OCI-LY7 (cell line): ENCODE measurements around the gene TRMT11. TPM values are rescaled to one million over a fixed set of nuclear protein-coding genes. Genes with fewer than 3 reads are reported as not detected.

Experiments
- BruUV-seq: library from RNA; stranded (reverse); fragments of 400-500 nt; replicated peaks from 2 replicates; lab custom pipeline; 2021; lab: Mats Ljungman, UMichigan
- CTCF ChIA-PET: fragments of 300-600 bp; sonication (Branson Sonifier 250); formaldehyde crosslinking; loops from one replicate; lab custom pipeline; 2022; ENCODE audit warnings: antibody characterized with exemption; ENCODE audit not compliant: unreplicated experiment; lab: Charles Lee
- POLR2A ChIA-PET: fragments of 300-600 bp; sonication (Branson Sonifier 250); formaldehyde crosslinking; loops from one replicate; lab custom pipeline; 2022; ENCODE audit warnings: antibody characterized with exemption; lab: Charles Lee
- DNase-seq: peaks from one replicate; pipeline ENCODE4 v3.0.0-alpha.2; 2015; ENCODE audit warnings: low spot score
- H2AFZ ChIP-seq: fragments of 200-600 bp; sonication (generic), shearing (Covaris generic); 2 replicates; pipeline ENCODE4 v1.6.1; 2014; ENCODE audit warnings: mild to moderate bottlenecking, antibody characterized with exemption, low read length, moderate library complexity
- H3K27ac ChIP-seq: fragments of 200-600 bp; sonication (generic); 2 replicates; pipeline ENCODE4 v1.5.1; 2014; ENCODE audit warnings: mixed run types, low read depth, mild to moderate bottlenecking, moderate library complexity, low read length, inconsistent platforms; ENCODE audit not compliant: poor library complexity, severe bottlenecking
- H3K36me3 ChIP-seq: fragments of 200-600 bp; sonication (generic); 2 replicates; pipeline ENCODE4 v1.6.1; 2014; ENCODE audit warnings: mild to moderate bottlenecking, antibody characterized with exemption, low read length, moderate library complexity, mixed read lengths; ENCODE audit not compliant: insufficient read depth
- H3K4me1 ChIP-seq: fragments of 200-600 bp; sonication (generic); 2 replicates; pipeline ENCODE4 v1.5.1; 2014; ENCODE audit warnings: mild to moderate bottlenecking, low read length; ENCODE audit not compliant: insufficient read depth, poor library complexity, severe bottlenecking
- H3K4me2 ChIP-seq: fragments of 200-600 bp; sonication (generic); 2 replicates; pipeline ENCODE4 v1.6.1; 2014; ENCODE audit warnings: mild to moderate bottlenecking, low read length
- H3K4me3 ChIP-seq: fragments of 200-600 bp; sonication (generic); 2 replicates; pipeline ENCODE4 v1.5.1; 2014; ENCODE audit warnings: mild to moderate bottlenecking, low read depth, low read length; ENCODE audit not compliant: poor library complexity, severe bottlenecking
- H3K79me2 ChIP-seq: fragments of 200-600 bp; sonication (generic); 2 replicates; pipeline ENCODE4 v1.6.1; 2016; ENCODE audit warnings: low read depth, mild to moderate bottlenecking, low read length, moderate library complexity, mixed read lengths; ENCODE audit not compliant: insufficient read depth
- H3K9me2 ChIP-seq: fragments of 200-600 bp; sonication (generic); 2 replicates; pipeline ENCODE4 v1.6.1; 2016; ENCODE audit warnings: mild to moderate bottlenecking, low read length, mixed read lengths; ENCODE audit not compliant: insufficient read depth
- H3K9me3 ChIP-seq: fragments of 200-600 bp; sonication (generic); 2 replicates; pipeline ENCODE4 v1.6.1; 2014; ENCODE audit warnings: mild to moderate bottlenecking, mixed run types, low read length, mixed read lengths
- H4K20me1 ChIP-seq: fragments of 200-600 bp; sonication (generic); 2 replicates; pipeline ENCODE4 v1.6.1; 2014; ENCODE audit warnings: mild to moderate bottlenecking, antibody characterized with exemption, low read length, moderate library complexity, mixed read lengths; ENCODE audit not compliant: insufficient read depth
- EZH2phosphoT487 ChIP-seq: fragments of 200-600 bp; sonication (generic); IDR thresholded peaks from 2 replicates; pipeline ENCODE4 v1.6.1; 2018; ENCODE audit warnings: low read depth, borderline replicate concordance, mild to moderate bottlenecking, mixed run types, antibody characterized with exemption, low read length, moderate library complexity, mixed read lengths
- intact Hi-C: fragments of 100-400 bp; cut with micrococcal nuclease; formaldehyde crosslinking; loops from one replicate; pipeline ENCODE4 v1.10.0; 2022; ENCODE audit not compliant: unreplicated experiment
- total RNA-seq, 2 experiments: library from RNA; depleted of rRNA in 1 of 2; stranded (reverse); fragments of >200 nt in 1 of 2; shearing (Covaris generic) in 1 of 2; gene quantifications; 2 replicates each; pipeline ENCODE4 v1.2.3, GENCODE V29; 2014 to 2022
- TF ChIP-seq, protein P1 (sequence below): fragments of 200-600 bp; sonication (generic); conservative IDR thresholded peaks from 2 replicates; pipeline ENCODE4 v1.5.1; 2014; ENCODE audit warnings: mild to moderate bottlenecking, antibody characterized with exemption, low read length, moderate library complexity, mixed read lengths

The TRMT11 gene
- total RNA-seq, 2 experiments from 2014 or later, result 32.9 to 46.8 TPM

DNA sequence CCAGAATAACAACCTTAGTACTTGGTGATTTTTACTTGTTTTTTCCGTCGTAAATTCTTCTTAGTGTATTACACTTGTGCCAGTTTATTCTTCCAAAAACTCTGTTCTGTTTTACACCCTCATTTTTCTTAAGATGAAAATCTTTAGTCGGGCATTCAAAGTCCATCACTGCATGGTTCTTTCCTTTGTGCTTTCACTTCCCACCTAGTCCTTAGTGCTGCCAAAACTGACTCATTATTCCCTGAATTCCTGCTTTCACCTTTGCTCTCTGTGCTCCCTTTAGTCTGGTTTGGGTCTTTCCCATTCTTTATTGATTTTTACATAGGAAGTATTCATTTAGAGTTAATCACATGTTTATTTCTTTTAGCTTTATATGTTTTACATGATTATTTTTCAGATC lies 3.3 kb downstream of the TRMT11 start:
- BruUV-seq, result no TSS peak
- Histone ChIP-seq H2AFZ (no peak overlapping the region), H3K79me2 (peaks cover 79% of the 10 kb centered on the region), H3K36me3 (peaks cover 4% of the 10 kb centered on the region; the same call in 1 of the 2 replicates), H3K4me1 (peaks cover 32% of the 10 kb centered on the region), H3K9me3 (no peaks in the 10 kb centered on the region), H3K9me2 (no peaks in the 10 kb centered on the region), H3K4me3 (no peak overlapping the region), H3K27ac (no peak overlapping the region), H3K4me2 (peak overlapping the region; percentile 16; the same call in 1 of the 2 replicates), H4K20me1 (no peaks in the 10 kb centered on the region)
- TF ChIP-seq, protein P1, sequence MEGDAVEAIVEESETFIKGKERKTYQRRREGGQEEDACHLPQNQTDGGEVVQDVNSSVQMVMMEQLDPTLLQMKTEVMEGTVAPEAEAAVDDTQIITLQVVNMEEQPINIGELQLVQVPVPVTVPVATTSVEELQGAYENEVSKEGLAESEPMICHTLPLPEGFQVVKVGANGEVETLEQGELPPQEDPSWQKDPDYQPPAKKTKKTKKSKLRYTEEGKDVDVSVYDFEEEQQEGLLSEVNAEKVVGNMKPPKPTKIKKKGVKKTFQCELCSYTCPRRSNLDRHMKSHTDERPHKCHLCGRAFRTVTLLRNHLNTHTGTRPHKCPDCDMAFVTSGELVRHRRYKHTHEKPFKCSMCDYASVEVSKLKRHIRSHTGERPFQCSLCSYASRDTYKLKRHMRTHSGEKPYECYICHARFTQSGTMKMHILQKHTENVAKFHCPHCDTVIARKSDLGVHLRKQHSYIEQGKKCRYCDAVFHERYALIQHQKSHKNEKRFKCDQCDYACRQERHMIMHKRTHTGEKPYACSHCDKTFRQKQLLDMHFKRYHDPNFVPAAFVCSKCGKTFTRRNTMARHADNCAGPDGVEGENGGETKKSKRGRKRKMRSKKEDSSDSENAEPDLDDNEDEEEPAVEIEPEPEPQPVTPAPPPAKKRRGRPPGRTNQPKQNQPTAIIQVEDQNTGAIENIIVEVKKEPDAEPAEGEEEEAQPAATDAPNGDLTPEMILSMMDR, result no peak
- no peak for TF ChIP-seq EZH2phosphoT487
- no peak for DNase-seq
- intact Hi-C loops, result no loop called here
- ChIA-PET POLR2A (interaction anchor here (0.7 kb wide), 1 partner anchor 33 kb away, joined by 3 read pairs; the partner anchor contains the start of gene HINT3), CTCF (no interaction called here)

DNA sequence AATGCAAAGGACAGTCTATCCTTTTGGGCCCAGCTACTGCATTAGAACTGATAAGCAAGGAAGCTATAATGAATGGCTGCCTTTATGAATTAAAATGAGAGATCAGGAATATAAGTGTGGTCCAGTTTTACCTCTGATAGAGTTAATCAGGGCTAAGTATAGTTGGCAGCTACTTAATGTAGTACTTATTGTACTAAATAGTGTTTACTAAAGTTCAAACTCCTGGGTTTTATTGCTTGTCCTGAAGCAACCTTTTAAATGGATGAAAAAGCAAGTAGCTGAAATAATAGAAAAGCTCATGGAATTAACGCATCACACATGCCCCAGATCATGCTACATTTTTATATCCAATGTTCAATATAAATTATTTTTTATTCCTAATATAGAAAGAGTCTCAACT lies 5.3 kb downstream of the TRMT11 start:
- Histone ChIP-seq H3K9me3 (no peaks in the 10 kb centered on the region), H3K4me2 (no peak overlapping the region), H3K36me3 (peaks cover 8% of the 10 kb centered on the region; the same call in 1 of the 2 replicates), H3K27ac (no peak overlapping the region), H3K79me2 (peaks cover 76% of the 10 kb centered on the region), H3K4me3 (no peak overlapping the region), H3K9me2 (no peaks in the 10 kb centered on the region), H3K4me1 (peaks cover 27% of the 10 kb centered on the region), H4K20me1 (0 out of 2 replicates have a peak, but pooled peaks cover 3% of the 10 kb centered on the region), H2AFZ (no peak overlapping the region)
- TF ChIP-seq, protein P1, result no peak
- TF ChIP-seq EZH2phosphoT487, result no peak
- DNase-seq, result no peak
- intact Hi-C loops, result no loop called here
- no TSS peak for BruUV-seq
- ChIA-PET CTCF (no interaction called here), POLR2A (interaction anchor here (0.6 to 1.2 kb wide), 5 partner anchors 8 to 1851 kb away, joined by 3 to 7 read pairs (median 4); no protein-coding TSS in a partner anchor)
